Body of pancreas (tissue), 4 donors: ENCODE results near the gene YJU2.

Experiments used
- CTCF ChIP-seq, 7 experiments: fragments of 450-650 bp in 4 of 7; fragments of 200-600 bp in 3 of 7; sonication (generic) in 3 of 7; IDR thresholded peaks; one replicate each; pipeline ENCODE4 v1.5.1; 2016 to 2019; ENCODE audit warnings: antibody characterized with exemption in 7 of 7
- POLR2A ChIP-seq, 3 donors: fragments of 450-650 bp; IDR thresholded peaks; one replicate each; pipeline ENCODE4 v1.6.1; 2016; ENCODE audit warnings: antibody characterized with exemption in 3 of 3, mild to moderate bottlenecking in 2 of 3

- TF ChIP-seq CTCF (IDR thresholded peaks at IDR 0.05) (no peak), POLR2A (IDR thresholded peaks at IDR 0.05) (no peak)
Measured at GRCh38 chr19:4241824-4242430, 5.0 kb upstream of the YJU2 start.
